CD1c-positive myeloid dendritic cell (primary cell): ENCODE data around the gene CDC42SE1.
A peak's percentile ranks its signal among the peaks of the same experiment; 100 is the strongest.

Experiments used
- DNase-seq: peaks from one replicate; pipeline ENCODE4 v3.0.0-alpha.2; 2016; ENCODE audit errors: extremely low spot score

CDC42SE1 gene

DNA sequence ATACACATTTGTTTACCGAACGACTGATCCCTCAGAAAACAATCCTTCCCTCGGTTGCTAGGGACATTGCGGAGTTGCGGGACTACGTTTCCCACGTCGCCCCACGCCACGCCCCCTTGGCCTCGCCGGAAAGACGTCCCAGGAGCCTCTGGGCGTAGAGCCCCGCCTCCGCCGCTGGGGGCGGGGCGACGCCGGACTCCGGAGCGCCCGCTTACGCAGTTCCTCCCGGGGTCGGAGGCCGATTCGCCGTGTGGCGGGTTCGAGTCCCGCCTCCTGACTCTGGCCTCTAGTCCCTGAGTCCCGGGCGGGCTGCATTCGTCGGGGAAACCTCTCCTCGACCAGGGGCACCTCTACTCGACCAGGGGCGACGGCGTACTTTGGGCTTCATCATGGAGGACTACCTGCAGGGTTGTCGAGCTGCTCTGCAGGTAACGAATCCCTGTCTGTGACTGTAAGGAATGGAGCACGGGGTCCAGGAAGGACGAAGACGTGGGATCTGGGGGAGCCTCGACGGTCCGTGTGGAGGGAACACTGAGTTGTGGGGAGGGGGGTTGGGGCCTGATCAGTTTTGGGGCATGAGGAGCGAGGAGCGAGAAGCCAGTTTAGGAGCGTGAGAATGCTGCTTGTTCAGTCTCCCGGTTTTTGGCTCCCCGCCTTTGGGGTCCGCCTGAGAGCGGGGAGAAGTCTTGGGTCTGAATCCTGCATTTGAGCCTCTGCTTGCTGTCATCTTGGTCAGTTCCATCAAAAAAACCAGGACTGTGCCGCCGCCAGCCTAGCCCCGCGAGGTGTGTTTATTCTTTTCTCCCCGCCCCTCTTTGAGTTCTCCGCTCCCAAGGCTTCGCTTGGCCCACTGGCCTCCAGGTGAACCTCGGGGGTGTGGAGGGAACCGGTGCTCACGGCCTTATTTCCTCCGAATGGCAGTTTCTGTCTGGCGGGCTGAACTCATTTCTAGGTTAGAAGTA lies 50.9 kb downstream of the CDC42SE1 start, which contains the start of gene PRUNE1:
PRUNE1 (plus strand) TSS at position 206 of the 962 bp plus-strand sequence; CDS start at position 390, 184 bp downstream.
- peak; percentile 99 for DNase-seq

DNA sequence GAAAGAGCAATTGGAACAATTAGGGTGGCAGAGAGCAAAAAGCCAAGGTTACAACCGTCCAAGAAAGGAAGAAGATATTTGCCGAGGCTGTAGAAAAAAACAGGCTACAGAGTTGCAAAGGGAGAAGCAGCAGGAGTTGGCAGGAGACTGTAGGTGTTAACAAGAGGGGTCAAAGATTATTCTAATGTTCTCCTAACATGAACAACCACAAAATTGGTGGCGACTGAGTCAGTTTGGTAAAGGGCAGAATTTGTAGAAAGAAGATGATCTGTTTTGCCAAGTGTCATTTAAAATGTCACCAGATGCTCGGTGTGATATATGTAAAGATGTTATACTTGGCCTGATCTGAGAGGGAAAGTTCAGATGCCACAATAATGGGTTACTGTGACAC lies 51.6 kb downstream of the CDC42SE1 start:
- no peak for DNase-seq

- peak; percentile 73 for DNase-seq
These were observed 52.9 kb downstream of the CDC42SE1 start, which contains the start of gene MINDY1 for GRCh38 chr1:151006327-151007052. Gene MINDY1 (minus strand): TSS chr1:151006902. CDS start chr1:151002617, 4,285 bp downstream.

DNA sequence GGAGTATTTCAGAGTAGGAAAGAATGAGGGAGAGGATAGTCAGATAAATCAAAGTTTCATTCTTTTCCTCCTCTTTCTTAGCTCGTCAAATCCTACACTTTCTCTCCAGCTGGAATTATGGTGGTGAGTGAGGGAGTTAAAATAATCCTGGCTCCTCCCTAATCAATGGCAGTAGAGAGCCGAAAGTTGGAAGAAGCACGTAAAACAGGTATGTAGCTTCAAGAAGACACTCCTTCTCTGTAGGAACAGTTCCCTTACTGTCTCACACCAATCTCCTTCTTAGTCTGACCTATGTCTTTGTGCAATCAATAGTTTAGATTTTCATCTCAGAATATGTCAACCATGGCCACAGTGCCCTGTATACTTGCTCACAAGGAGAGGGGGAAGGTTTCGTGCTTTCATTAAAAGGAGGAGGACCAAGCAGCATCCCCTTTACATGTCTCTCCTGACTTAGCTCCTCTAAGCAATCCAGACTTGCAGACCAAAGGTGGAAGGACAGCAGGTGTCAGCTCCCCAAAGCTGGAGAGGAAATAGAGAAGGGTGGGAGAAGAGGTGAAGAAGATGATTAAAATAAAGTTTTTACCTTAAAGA lies 53.6 kb downstream of the CDC42SE1 start:
- DNase-seq, result no peak

DNA sequence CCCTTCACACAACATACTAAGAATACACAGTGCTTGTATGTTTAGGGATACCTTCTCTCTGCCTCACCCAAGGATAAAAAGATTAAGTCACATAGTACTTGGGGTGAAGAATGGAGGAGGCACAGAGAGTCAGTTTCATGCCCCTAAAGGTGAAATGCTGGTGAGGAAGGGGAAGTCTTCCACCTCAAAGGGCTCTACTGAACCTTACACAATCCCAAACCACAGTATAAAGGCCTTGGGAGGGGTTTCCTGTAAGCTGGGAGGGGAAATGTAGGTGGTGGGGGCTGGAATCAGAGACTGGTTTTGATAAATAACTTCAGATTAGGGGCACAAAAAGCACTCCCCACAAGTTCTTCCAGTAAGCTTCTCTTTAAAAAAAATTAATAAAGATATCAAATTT lies 56.2 kb downstream of the CDC42SE1 start:
- DNase-seq, result peak; percentile 53

DNA sequence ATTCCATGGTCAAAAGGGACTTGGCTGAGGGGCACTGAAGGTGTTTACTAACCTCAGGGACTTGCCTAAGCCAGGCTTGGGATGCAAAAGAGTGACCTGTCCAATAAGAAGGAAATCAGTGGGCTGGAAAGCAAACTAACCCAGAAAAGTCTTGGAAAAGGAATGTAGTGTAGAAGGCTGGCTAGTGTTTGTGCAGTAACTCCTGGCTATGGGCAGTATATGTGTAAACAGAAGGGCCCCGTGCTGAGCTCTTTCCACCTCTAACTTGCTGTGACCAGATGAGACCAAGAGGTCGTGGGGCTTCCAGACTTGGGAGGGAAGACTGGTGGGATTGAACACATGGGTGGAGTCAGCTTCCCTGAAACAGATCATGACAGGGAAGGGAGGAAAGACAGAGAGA lies 56.8 kb downstream of the CDC42SE1 start:
- DNase-seq, result no peak

- DNase-seq, result peak; percentile 67
These were observed 57.4 kb downstream of the CDC42SE1 start for GRCh38 chr1:151002051-151002450.

- DNase-seq, result peak; percentile 77
These were observed 57.8 kb downstream of the CDC42SE1 start for GRCh38 chr1:151001602-151002001.
